UCSD-AML1 (cell line): ENCODE results near the gene KRT23.

Experiments
- DNase-seq: peaks from one replicate; lab custom pipeline; 2025; ENCODE audit not compliant: unreplicated experiment; lab: John Stamatoyannopoulos, UW

The KRT23 gene

GRCh38 chr17:40910441-40910841 is 27.0 kb downstream of the KRT23 start:
- DNase-seq: no peak

GRCh38 chr17:40909755-40910154 is 27.7 kb downstream of the KRT23 start:
- DNase-seq: no peak

- peak; percentile 54 for DNase-seq
These were observed 28.1 kb downstream of the KRT23 start for GRCh38 chr17:40909351-40909750.

- DNase-seq: no peak
These were observed 30.8 kb downstream of the KRT23 start for GRCh38 chr17:40906613-40907012.

GRCh38 chr17:40905370-40905769 is 32.1 kb downstream of the KRT23 start:
- no peak for DNase-seq

- DNase-seq: no peak
These were observed 34.2 kb downstream of the KRT23 start for GRCh38 chr17:40903129-40903847.

GRCh38 chr17:40902498-40902897 is 34.9 kb downstream of the KRT23 start:
- no peak for DNase-seq

- DNase-seq: no peak
These were observed 35.4 kb downstream of the KRT23 start for GRCh38 chr17:40901981-40902474.

- DNase-seq: no peak
These were observed 36.6 kb downstream of the KRT23 start for GRCh38 chr17:40900809-40901356.

GRCh38 chr17:40896916-40897455 is 40.5 kb downstream of the KRT23 start:
- no peak for DNase-seq

- peak; percentile 22 for DNase-seq
These were observed 42.2 kb downstream of the KRT23 start for GRCh38 chr17:40895106-40895730.

- no peak for DNase-seq
These were observed 49.2 kb downstream of the KRT23 start for GRCh38 chr17:40888196-40888720.

- DNase-seq: no peak
These were observed 51.4 kb downstream of the KRT23 start for GRCh38 chr17:40886090-40886489.

- no peak for DNase-seq
These were observed 52.5 kb downstream of the KRT23 start, which contains the start of gene KRT20 for GRCh38 chr17:40884708-40885512. TSS of gene KRT20 (minus strand) at chr17:40885242. CDS start at chr17:40885185, 57 bp downstream.

- DNase-seq: no peak
These were observed 53.7 kb downstream of the KRT23 start for GRCh38 chr17:40883626-40884334.

- DNase-seq: no peak
These were observed 54.4 kb downstream of the KRT23 start for GRCh38 chr17:40883031-40883430.

GRCh38 chr17:40879026-40879425 is 58.4 kb downstream of the KRT23 start:
- no peak for DNase-seq

- no peak for DNase-seq
These were observed 59.4 kb downstream of the KRT23 start for GRCh38 chr17:40878044-40878443.

GRCh38 chr17:40873801-40874200 is 63.6 kb downstream of the KRT23 start:
- DNase-seq: no peak

- DNase-seq: no peak
These were observed 64.2 kb downstream of the KRT23 start for GRCh38 chr17:40873255-40873654.
